H1 (cell line): Measurements from ENCODE around the gene IQCC. TPM values are rescaled to one million over a fixed set of nuclear protein-coding genes. Genes with fewer than 3 reads are reported as not detected.

Experiments used
- CHD2 ChIP-seq: IDR thresholded peaks from 2 replicates; pipeline ENCODE4 v1.6.1; 2012; ENCODE audit warnings: low read length, improper control_type of control experiment
- NRF1 ChIP-seq: IDR thresholded peaks from 2 replicates; pipeline ENCODE4 v1.6.1; 2011; ENCODE audit warnings: mild to moderate bottlenecking, low read depth, low read length, improper control_type of control experiment
- POLR2A ChIP-seq, 2 experiments: IDR thresholded peaks; 1 replicate in 1 of 2; 2 replicates in 1 of 2; pipeline ENCODE4 v1.6.1; 2011; ENCODE audit warnings: low read depth in 2 of 2, low read length in 2 of 2, mild to moderate bottlenecking in 2 of 2; ENCODE audit errors: control extremely low read depth in 1 of 2
- RBBP5 ChIP-seq: IDR thresholded peaks from 2 replicates; pipeline ENCODE4 v1.7.1; 2012; ENCODE audit warnings: low read depth, mild to moderate bottlenecking, inconsistent platforms, low read length, moderate library complexity, borderline replicate concordance
- SIRT6 ChIP-seq: IDR thresholded peaks from one replicate; pipeline ENCODE4 v1.7.1; 2012; ENCODE audit warnings: low read length, inconsistent platforms
- SIX5 ChIP-seq: IDR thresholded peaks from 2 replicates; pipeline ENCODE4 v1.6.1; 2011; ENCODE audit warnings: mild to moderate bottlenecking, low read depth, low read length
- SP2 ChIP-seq: IDR thresholded peaks from 2 replicates; pipeline ENCODE4 v1.6.1; 2012; ENCODE audit warnings: mild to moderate bottlenecking, low read length, inconsistent platforms
- TAF1 ChIP-seq: IDR thresholded peaks from 2 replicates; pipeline ENCODE4 v1.6.1; 2011; ENCODE audit warnings: mild to moderate bottlenecking, low read depth, low read length
- TEAD4 ChIP-seq: IDR thresholded peaks from 2 replicates; pipeline ENCODE4 v1.6.1; 2012; ENCODE audit warnings: low read depth, low read length, inconsistent platforms, mixed read lengths
- polyA plus RNA-seq, 7 experiments: library from polyadenylated mRNA; depleted of rRNA in 3 of 7; stranded (reverse) in 5 of 7; unstranded in 2 of 7; fragments of >200 nt in 5 of 7; fragments of 200-250 nt in 2 of 7; gene quantifications; 1 replicate in 5 of 7; 2 replicates in 1 of 7; 4 replicates in 1 of 7; pipeline versions ENCODE4 v1.2.1 to v1.2.3, GENCODE V29; 2011 to 2013; ENCODE audit warnings: missing spikeins in 2 of 7, mixed read lengths in 2 of 7
- total RNA-seq: library from RNA; stranded (reverse); fragmentation: NEBNext Ultra II Directional; extraction: Animal tissue kit (Norgen Biotek cat#: 25700); gene quantifications from 2 replicates; pipeline ENCODE4 v1.2.1, GENCODE V29; 2021
- TF ChIP-seq, protein P1 (sequence below): IDR thresholded peaks from 2 replicates; pipeline ENCODE4 v1.6.1; 2012; ENCODE audit warnings: inconsistent platforms

The IQCC gene
- total and polyA plus RNA-seq, 2 of the 8 experiments (the other 6 are each of a cell fraction or from before 2014, with no cell fraction given): 2.5 to 4.2 TPM

GRCh38 chr1:32257227-32257508, 51.7 kb downstream of the IQCC start (continued):
- TF ChIP-seq NRF1: no peak
- no peak for TF ChIP-seq RBBP5
- TF ChIP-seq SIRT6: no peak
- no peak for TF ChIP-seq TAF1
- no peak for TF ChIP-seq SIX5
- TF ChIP-seq, protein P1, sequence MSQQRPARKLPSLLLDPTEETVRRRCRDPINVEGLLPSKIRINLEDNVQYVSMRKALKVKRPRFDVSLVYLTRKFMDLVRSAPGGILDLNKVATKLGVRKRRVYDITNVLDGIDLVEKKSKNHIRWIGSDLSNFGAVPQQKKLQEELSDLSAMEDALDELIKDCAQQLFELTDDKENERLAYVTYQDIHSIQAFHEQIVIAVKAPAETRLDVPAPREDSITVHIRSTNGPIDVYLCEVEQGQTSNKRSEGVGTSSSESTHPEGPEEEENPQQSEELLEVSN: no peak
- TF ChIP-seq TEAD4: no peak
- no peak for TF ChIP-seq SP2
- TF ChIP-seq POLR2A (IDR thresholded peaks at IDR 0.05; ENCODE audit: control extremely low read depth in 1 of 2, low read depth in 2 of 2, low read length in 2 of 2): no peak
- TF ChIP-seq CHD2: no peak

Other genes starting within 250 kb of the IQCC start
- gene KHDRBS1, start 191.8 kb upstream of the IQCC start, total RNA-seq: 281 and 284 TPM in 2 replicates
- gene KHDRBS1, start 191.8 kb upstream of the IQCC start, polyA plus RNA-seq (2011; rRNA removed): 53.8 and 62.7 TPM in 2 replicates
- 24.6 and 25.3 TPM in 2 replicates for gene TMEM39B, start 132.7 kb upstream of the IQCC start, total RNA-seq
- 32.7 and 39.6 TPM in 2 replicates for gene TMEM39B, start 132.7 kb upstream of the IQCC start, polyA plus RNA-seq (2011; rRNA removed)
- gene KPNA6, start 97.6 kb upstream of the IQCC start, total RNA-seq: 116 and 120 TPM in 2 replicates
- 22.0 and 24.2 TPM in 2 replicates for gene KPNA6, start 97.6 kb upstream of the IQCC start, polyA plus RNA-seq (2011; rRNA removed)
- 45.4 and 46.9 TPM in 2 replicates for gene TXLNA, start 26.0 kb upstream of the IQCC start, total RNA-seq
- 31.3 and 31.6 TPM in 2 replicates for gene TXLNA, start 26.0 kb upstream of the IQCC start, polyA plus RNA-seq (2011; rRNA removed)
- 17.1 and 20.9 TPM in 2 replicates for gene CCDC28B, start 5.1 kb upstream of the IQCC start, total RNA-seq
- gene CCDC28B, start 5.1 kb upstream of the IQCC start, polyA plus RNA-seq (2011; rRNA removed): 16.7 and 18.4 TPM in 2 replicates
- not detected in 2 replicates for gene DCDC2B, start 3.4 kb downstream of the IQCC start, total RNA-seq
- gene DCDC2B, start 3.4 kb downstream of the IQCC start, polyA plus RNA-seq (2011; rRNA removed): not detected in 2 replicates
- gene TMEM234, start 16.7 kb downstream of the IQCC start, total RNA-seq: 8.9 TPM in 2 replicates
- 8.6 and 8.7 TPM in 2 replicates for gene TMEM234, start 16.7 kb downstream of the IQCC start, polyA plus RNA-seq (2011; rRNA removed)
- 243 and 247 TPM in 2 replicates for gene EIF3I, start 16.7 kb downstream of the IQCC start, total RNA-seq
- gene EIF3I, start 16.7 kb downstream of the IQCC start, polyA plus RNA-seq (2011; rRNA removed): 345 and 346 TPM in 2 replicates
- 3.2 and 3.9 TPM in 2 replicates for gene FAM167B, start 41.6 kb downstream of the IQCC start, total RNA-seq
- gene FAM167B, start 41.6 kb downstream of the IQCC start, polyA plus RNA-seq (2011; rRNA removed): 2.8 and 4.2 TPM in 2 replicates
- gene LCK, start 45.6 kb downstream of the IQCC start, total RNA-seq: 71.6 and 75.3 TPM in 2 replicates
- gene LCK, start 45.6 kb downstream of the IQCC start, polyA plus RNA-seq (2011; rRNA removed): 99.2 and 122 TPM in 2 replicates
- gene HDAC1, start 86.4 kb downstream of the IQCC start, total RNA-seq: 111 and 112 TPM in 2 replicates
- 98.6 and 125 TPM in 2 replicates for gene HDAC1, start 86.4 kb downstream of the IQCC start, polyA plus RNA-seq (2011; rRNA removed)
- 536 and 557 TPM in 2 replicates for gene MARCKSL1, start 130.6 kb downstream of the IQCC start, total RNA-seq
- gene MARCKSL1, start 130.6 kb downstream of the IQCC start, polyA plus RNA-seq (2011; rRNA removed): 558 and 618 TPM in 2 replicates
- gene FAM229A, start 156.8 kb downstream of the IQCC start, total RNA-seq: 4.1 and 4.2 TPM in 2 replicates
- gene FAM229A, start 156.8 kb downstream of the IQCC start, polyA plus RNA-seq (2011; rRNA removed): 4.2 and 7.5 TPM in 2 replicates
- 1.2 and 1.5 TPM in 2 replicates for gene TSSK3, start 156.9 kb downstream of the IQCC start, total RNA-seq
- gene TSSK3, start 156.9 kb downstream of the IQCC start, polyA plus RNA-seq (2011; rRNA removed): 1.2 and 1.9 TPM in 2 replicates
- gene BSDC1, start 188.8 kb downstream of the IQCC start, total RNA-seq: 40.7 and 42.9 TPM in 2 replicates
- gene BSDC1, start 188.8 kb downstream of the IQCC start, polyA plus RNA-seq (2011; rRNA removed): 23.3 and 24.8 TPM in 2 replicates